Muscle layer of duodenum (tissue), 2 donors: ENCODE measurements around the gene CACNA2D3.

Experiments
- H3K27ac ChIP-seq: one replicate; pipeline ENCODE4 v1.7.0; 2013; ENCODE audit warnings: mild to moderate bottlenecking, low read length
- H3K27me3 ChIP-seq: one replicate; pipeline ENCODE4 v1.7.0; 2013; ENCODE audit warnings: low read depth, mild to moderate bottlenecking, control low read depth, low read length
- H3K36me3 ChIP-seq, 2 donors: one replicate each; pipeline ENCODE4 v1.7.0; 2013; ENCODE audit warnings: low read length in 2 of 2, control low read depth in 1 of 2, mild to moderate bottlenecking in 1 of 2; ENCODE audit not compliant: insufficient read depth in 2 of 2, control insufficient read depth in 1 of 2
- H3K4me1 ChIP-seq, 2 donors: one replicate each; pipeline ENCODE4 v1.7.0; 2013; ENCODE audit warnings: low read length in 2 of 2, mild to moderate bottlenecking in 2 of 2, control low read depth in 1 of 2, moderate library complexity in 1 of 2; ENCODE audit not compliant: insufficient read depth in 2 of 2, control insufficient read depth in 1 of 2
- H3K4me3 ChIP-seq, 2 donors: one replicate each; pipeline ENCODE4 v1.7.0; 2013; ENCODE audit warnings: low read length in 2 of 2, low read depth in 1 of 2, mild to moderate bottlenecking in 1 of 2
- H3K9me3 ChIP-seq, 2 donors: one replicate each; pipeline ENCODE4 v1.7.0; 2013; ENCODE audit warnings: low read length in 2 of 2, control low read depth in 1 of 2, mild to moderate bottlenecking in 1 of 2; ENCODE audit not compliant: control insufficient read depth in 1 of 2
- donor health status: healthy.

CACNA2D3 gene

GRCh38 chr3:54565956-54566355, 443.6 kb downstream of the CACNA2D3 start:
- H3K27me3 ChIP-seq, result no peaks in the 10 kb centered on the region
- no peaks in the 10 kb centered on the region for H3K9me3 ChIP-seq
- no peak overlapping the region for H3K27ac ChIP-seq
- H3K36me3 ChIP-seq, result no peaks in the 10 kb centered on the region
- H3K4me1 ChIP-seq, result no peaks in the 10 kb centered on the region
- no peak overlapping the region for H3K4me3 ChIP-seq

- no peak overlapping the region for H3K27ac ChIP-seq
- no peak overlapping the region for H3K4me3 ChIP-seq
- H3K27me3 ChIP-seq, result no peaks in the 10 kb centered on the region
- no peaks in the 10 kb centered on the region for H3K4me1 ChIP-seq
- no peaks in the 10 kb centered on the region for H3K9me3 ChIP-seq
- no peaks in the 10 kb centered on the region for H3K36me3 ChIP-seq
Observed at GRCh38 chr3:54567949-54568348, 445.6 kb downstream of the CACNA2D3 start.

- no peaks in the 10 kb centered on the region for H3K9me3 ChIP-seq
- no peaks in the 10 kb centered on the region for H3K36me3 ChIP-seq
Observed at GRCh38 chr3:54570008-54570407, 447.7 kb downstream of the CACNA2D3 start.

DNA sequence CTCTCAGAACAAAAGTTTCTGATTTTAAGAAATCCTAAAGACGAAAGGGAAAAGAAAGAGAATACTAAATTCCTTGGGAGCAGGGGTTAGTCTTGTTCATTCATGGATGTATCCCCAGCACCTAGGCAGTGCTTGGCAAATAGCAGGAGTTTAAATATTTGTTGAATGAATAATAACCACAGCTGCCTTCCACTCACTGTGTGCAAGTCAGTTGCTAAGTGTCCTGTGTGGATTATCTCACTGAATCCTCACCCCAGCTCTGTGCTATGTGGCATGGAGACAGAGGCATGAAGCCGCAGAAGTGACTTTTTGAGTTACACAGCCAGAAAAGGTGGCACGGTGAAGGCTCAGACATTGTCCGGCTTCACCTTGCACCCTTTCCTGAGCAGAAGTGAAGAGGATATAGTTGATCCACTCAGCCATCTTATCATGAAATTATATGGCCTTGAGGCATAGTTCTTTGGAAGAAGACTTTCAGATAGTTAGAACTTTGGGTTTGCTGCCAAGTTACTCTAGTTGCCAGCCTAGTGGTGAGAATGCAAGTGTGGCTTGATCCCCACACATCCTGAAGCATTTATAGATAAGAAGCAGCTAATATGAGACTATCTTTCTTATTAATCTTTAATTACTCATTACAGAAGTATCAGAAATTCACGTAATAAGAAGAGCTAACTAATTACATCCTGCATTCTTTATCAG, 450.0 kb downstream of the CACNA2D3 start:
- no peaks in the 10 kb centered on the region for H3K27me3 ChIP-seq
- no peaks in the 10 kb centered on the region for H3K4me1 ChIP-seq
- H3K9me3 ChIP-seq, result no peaks in the 10 kb centered on the region
- H3K27ac ChIP-seq, result no peak overlapping the region
- no peak overlapping the region for H3K4me3 ChIP-seq
- H3K36me3 ChIP-seq, result no peaks in the 10 kb centered on the region

More at GRCh38 chr3:54570008-54570407, 447.7 kb downstream of the CACNA2D3 start:
- Histone ChIP-seq H3K4me1 (no peaks in the 10 kb centered on the region), H3K27me3 (no peaks in the 10 kb centered on the region), H3K27ac (no peak overlapping the region), H3K4me3 (no peak overlapping the region)

DNA sequence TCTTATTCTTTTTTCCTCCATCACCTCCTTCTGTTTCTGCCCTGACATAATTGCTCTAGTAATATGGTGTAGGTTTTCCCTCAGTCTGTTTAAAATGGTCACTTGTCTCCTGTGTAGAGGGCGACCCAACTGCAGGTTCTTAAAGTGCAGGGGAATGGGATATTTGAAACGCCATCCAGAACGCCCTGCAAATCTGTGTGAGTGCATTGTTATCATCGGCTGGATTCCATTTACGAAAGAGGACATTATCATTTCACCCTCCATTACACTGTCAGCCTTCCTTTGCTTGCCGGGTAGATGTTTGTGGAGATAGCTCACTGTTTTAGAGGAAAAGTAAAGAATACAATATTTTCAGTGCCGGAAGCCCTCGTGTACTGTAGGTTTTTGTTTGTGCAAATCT, 451.5 kb downstream of the CACNA2D3 start:
- Histone ChIP-seq H3K4me3 (no peak overlapping the region), H3K27me3 (no peaks in the 10 kb centered on the region), H3K27ac (no peak overlapping the region)

GRCh38 chr3:54574906-54575617, 452.7 kb downstream of the CACNA2D3 start:
- H3K9me3 ChIP-seq, result no peaks in the 10 kb centered on the region
- H3K36me3 ChIP-seq, result no peaks in the 10 kb centered on the region
- no peak overlapping the region for H3K4me3 ChIP-seq
- H3K27ac ChIP-seq, result no peak overlapping the region
- peaks cover 0 to 7% of the 10 kb centered on the region in 2 donors for H3K4me1 ChIP-seq
- no peaks in the 10 kb centered on the region for H3K27me3 ChIP-seq

More for the DNA sequence above, 451.5 kb downstream of the CACNA2D3 start:
- H3K36me3 ChIP-seq, result no peaks in the 10 kb centered on the region
- H3K9me3 ChIP-seq, result no peaks in the 10 kb centered on the region
- peaks cover 0 to 7% of the 10 kb centered on the region in 2 donors for H3K4me1 ChIP-seq

- Histone ChIP-seq H3K9me3 (no peaks in the 10 kb centered on the region), H3K27me3 (no peaks in the 10 kb centered on the region), H3K27ac (no peak overlapping the region), H3K4me3 (no peak overlapping the region), H3K4me1 (peaks cover 0 to 7% of the 10 kb centered on the region in 2 donors), H3K36me3 (no peaks in the 10 kb centered on the region)
Observed at GRCh38 chr3:54575618-54575960, 453.2 kb downstream of the CACNA2D3 start.

DNA sequence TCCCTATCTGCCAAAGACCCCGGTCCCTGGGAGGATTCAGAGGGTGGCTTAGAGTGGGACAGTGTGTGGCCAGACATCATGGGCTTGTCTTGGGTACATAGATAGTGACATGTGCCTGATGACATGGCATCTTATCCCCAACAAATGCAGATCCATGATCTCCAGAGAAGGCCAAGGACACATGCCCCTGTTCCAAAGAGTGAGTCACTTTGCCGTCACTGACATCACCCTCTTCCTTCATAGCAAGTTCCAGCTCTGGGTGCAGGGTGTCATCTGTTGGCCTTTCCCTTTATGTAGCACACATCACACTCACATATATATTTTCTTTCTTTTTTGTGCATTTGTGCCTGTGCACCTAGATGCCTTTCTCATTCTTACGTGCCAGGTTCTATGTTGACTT, 455.0 kb downstream of the CACNA2D3 start:
- Histone ChIP-seq H3K4me1 (peaks cover 0 to 7% of the 10 kb centered on the region in 2 donors), H3K27me3 (no peaks in the 10 kb centered on the region), H3K9me3 (no peaks in the 10 kb centered on the region), H3K36me3 (no peaks in the 10 kb centered on the region), H3K4me3 (no peak overlapping the region), H3K27ac (no peak overlapping the region)

DNA sequence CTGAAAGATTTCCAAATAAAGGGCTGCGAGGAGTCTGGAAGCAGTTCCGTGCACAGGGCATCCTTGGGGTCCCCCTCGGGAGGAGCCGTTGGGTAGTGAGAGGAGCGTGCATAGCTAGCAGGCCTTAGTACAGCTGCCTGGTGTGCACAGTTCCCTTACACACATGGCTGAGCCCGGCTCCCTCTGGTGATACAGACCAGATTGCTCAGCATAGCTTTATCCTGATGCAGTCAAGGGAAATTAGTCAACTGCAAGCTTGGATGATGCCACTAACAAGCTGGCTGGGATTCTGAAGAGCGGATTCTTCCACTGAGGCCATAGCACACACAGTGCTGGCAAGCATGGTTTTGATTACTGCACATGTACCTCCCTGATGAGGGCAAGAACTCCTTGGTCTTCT, 456.1 kb downstream of the CACNA2D3 start:
- no peak overlapping the region for H3K27ac ChIP-seq
- H3K4me3 ChIP-seq, result no peak overlapping the region

DNA sequence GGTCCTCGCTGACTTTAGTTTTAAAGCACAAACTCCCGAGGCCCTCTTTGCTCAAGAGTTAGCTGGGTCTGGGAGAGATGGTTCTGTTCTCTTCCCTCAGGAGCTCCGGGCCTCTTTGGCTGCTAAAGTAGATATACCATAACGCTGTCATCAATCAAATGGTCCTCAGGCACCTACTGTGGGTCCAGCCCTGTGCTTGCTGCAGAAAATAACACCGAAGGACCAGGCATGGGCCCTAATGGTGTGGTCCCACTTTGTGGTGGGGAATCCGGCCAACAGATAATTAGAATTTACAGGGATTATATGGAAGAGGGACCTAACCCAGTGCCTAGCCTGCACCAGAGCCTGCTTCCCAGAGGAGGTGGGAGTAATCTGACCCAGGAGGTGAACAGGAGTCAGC, 458.1 kb downstream of the CACNA2D3 start:
- peaks cover 0 to 7% of the 10 kb centered on the region in 2 donors for H3K4me1 ChIP-seq
- no peaks in the 10 kb centered on the region for H3K36me3 ChIP-seq
- H3K4me3 ChIP-seq, result no peak overlapping the region
- H3K27ac ChIP-seq, result no peak overlapping the region
- no peaks in the 10 kb centered on the region for H3K9me3 ChIP-seq
- no peaks in the 10 kb centered on the region for H3K27me3 ChIP-seq

More for the DNA sequence above, 456.1 kb downstream of the CACNA2D3 start:
- H3K27me3 ChIP-seq, result no peaks in the 10 kb centered on the region
- peaks cover 0 to 7% of the 10 kb centered on the region in 2 donors for H3K4me1 ChIP-seq
- no peaks in the 10 kb centered on the region for H3K9me3 ChIP-seq
- no peaks in the 10 kb centered on the region for H3K36me3 ChIP-seq

DNA sequence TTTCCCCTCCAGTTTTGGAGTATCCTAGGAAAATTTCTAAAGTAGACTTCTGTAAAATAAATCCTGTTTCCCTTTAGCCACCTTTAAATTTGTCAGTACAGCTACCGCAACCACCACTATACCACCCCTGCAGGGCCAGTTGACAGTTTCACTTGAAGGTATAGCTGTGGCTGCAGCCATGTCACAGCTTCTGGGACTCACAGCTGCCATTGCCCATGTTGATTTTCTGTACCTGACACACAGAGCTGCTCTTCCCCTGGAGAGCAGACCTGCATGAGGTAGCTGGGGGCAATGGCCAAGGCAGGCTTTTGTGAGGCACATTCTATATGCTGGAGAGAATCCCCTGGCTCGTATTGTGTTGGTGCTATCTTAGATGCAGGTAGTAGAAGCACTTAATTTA, 460.1 kb downstream of the CACNA2D3 start:
- H3K36me3 ChIP-seq, result no peaks in the 10 kb centered on the region
- peaks cover 0 to 7% of the 10 kb centered on the region in 2 donors for H3K4me1 ChIP-seq
- no peaks in the 10 kb centered on the region for H3K27me3 ChIP-seq
- no peak overlapping the region for H3K27ac ChIP-seq
- H3K4me3 ChIP-seq, result no peak overlapping the region
- no peaks in the 10 kb centered on the region for H3K9me3 ChIP-seq
